Cardiac muscle cell (in vitro differentiated cells and primary cell): ENCODE measurements around the gene ZNF276. TPM values are rescaled to one million over a fixed set of nuclear protein-coding genes. Genes with fewer than 3 reads are reported as not detected.
"Not testable (repeated sequence)": the region's sequence is repeated elsewhere in the genome, so short reads cannot be mapped to it uniquely, and the experiment has no call there.

Source experiments
- DNase-seq, 2 donors: peaks; one replicate each; pipeline versions ENCODE4 v3.0.0 to v3.0.0-alpha.2; 2010 to 2017; ENCODE audit warnings: low read depth in 1 of 2, low spot score in 1 of 2
- H3K27ac ChIP-seq: fragments of 200-600 bp; sonication (generic); 2 replicates; pipeline ENCODE4 v1.5.1; 2016
- H3K27me3 ChIP-seq: fragments of 200-600 bp; sonication (generic); 2 replicates; pipeline ENCODE4 v1.6.0; 2016; ENCODE audit warnings: control low read depth
- H3K36me3 ChIP-seq: fragments of 200-600 bp; sonication (generic); 2 replicates; pipeline ENCODE4 v1.5.1; 2016; ENCODE audit warnings: control low read depth
- H3K4me1 ChIP-seq: fragments of 200-600 bp; sonication (generic); 2 replicates; pipeline ENCODE4 v1.8.1; 2017; ENCODE audit warnings: low read depth, mild to moderate bottlenecking, mixed run types
- H3K4me3 ChIP-seq: fragments of 200-600 bp; sonication (generic); 2 replicates; pipeline ENCODE4 v1.5.1; 2016; ENCODE audit warnings: mild to moderate bottlenecking
- H3K9me3 ChIP-seq: fragments of 200-600 bp; sonication (generic); 2 replicates; pipeline ENCODE4 v1.5.1; 2017; ENCODE audit warnings: low read depth, mild to moderate bottlenecking, control low read depth
- polyA plus RNA-seq: library from polyadenylated mRNA; unstranded; fragments of >200 nt; fragmentation: Nextera tagmentation; extraction: Ambion mirVana; gene quantifications from 2 replicates; pipeline ENCODE4 v1.2.1, GENCODE V29; 2016
- total RNA-seq: library from RNA; depleted of rRNA; stranded (reverse); fragments of >200 nt; gene quantifications from 2 replicates; pipeline ENCODE4 v1.2.3, GENCODE V29; 2016
- TF ChIP-seq, protein P1 (sequence below): IDR thresholded peaks from 2 replicates; pipeline ENCODE4 v1.5.1; 2012; ENCODE audit warnings: low read depth, mild to moderate bottlenecking, low read length

ZNF276 gene
- total and polyA plus RNA-seq, 2 experiments from 2014 or later, result 16.2 to 43.2 TPM

- Histone ChIP-seq H3K36me3 (peaks cover 8% of the 10 kb centered on the region), H3K27ac (no peak overlapping the region), H3K4me1 (peaks cover 5% of the 10 kb centered on the region), H3K9me3 (no peaks in the 10 kb centered on the region), H3K27me3 (no peaks in the 10 kb centered on the region), H3K4me3 (no peak overlapping the region)
- TF ChIP-seq, protein P1, sequence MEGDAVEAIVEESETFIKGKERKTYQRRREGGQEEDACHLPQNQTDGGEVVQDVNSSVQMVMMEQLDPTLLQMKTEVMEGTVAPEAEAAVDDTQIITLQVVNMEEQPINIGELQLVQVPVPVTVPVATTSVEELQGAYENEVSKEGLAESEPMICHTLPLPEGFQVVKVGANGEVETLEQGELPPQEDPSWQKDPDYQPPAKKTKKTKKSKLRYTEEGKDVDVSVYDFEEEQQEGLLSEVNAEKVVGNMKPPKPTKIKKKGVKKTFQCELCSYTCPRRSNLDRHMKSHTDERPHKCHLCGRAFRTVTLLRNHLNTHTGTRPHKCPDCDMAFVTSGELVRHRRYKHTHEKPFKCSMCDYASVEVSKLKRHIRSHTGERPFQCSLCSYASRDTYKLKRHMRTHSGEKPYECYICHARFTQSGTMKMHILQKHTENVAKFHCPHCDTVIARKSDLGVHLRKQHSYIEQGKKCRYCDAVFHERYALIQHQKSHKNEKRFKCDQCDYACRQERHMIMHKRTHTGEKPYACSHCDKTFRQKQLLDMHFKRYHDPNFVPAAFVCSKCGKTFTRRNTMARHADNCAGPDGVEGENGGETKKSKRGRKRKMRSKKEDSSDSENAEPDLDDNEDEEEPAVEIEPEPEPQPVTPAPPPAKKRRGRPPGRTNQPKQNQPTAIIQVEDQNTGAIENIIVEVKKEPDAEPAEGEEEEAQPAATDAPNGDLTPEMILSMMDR, result no peak
- DNase-seq, result no peak
Measured at GRCh38 chr16:89695086-89695874, 26.1 kb upstream of the ZNF276 start.

- Histone ChIP-seq H3K9me3 (no peaks in the 10 kb centered on the region), H3K4me3 (no peak overlapping the region), H3K27ac (no peak overlapping the region), H3K27me3 (no peaks in the 10 kb centered on the region), H3K4me1 (peaks cover 8% of the 10 kb centered on the region), H3K36me3 (peaks cover 8% of the 10 kb centered on the region)
- TF ChIP-seq, protein P1, result no peak
- no peak for DNase-seq
Measured at GRCh38 chr16:89695875-89696669, 25.3 kb upstream of the ZNF276 start.

GRCh38 chr16:89696670-89697128, 24.6 kb upstream of the ZNF276 start:
- TF ChIP-seq, protein P1, result no peak
- Histone ChIP-seq H3K36me3 (peaks cover 8% of the 10 kb centered on the region), H3K27me3 (no peaks in the 10 kb centered on the region), H3K9me3 (no peaks in the 10 kb centered on the region), H3K4me3 (no peak overlapping the region), H3K4me1 (peaks cover 8% of the 10 kb centered on the region), H3K27ac (no peak overlapping the region)
- DNase-seq, result no peak

GRCh38 chr16:89697161-89697615, 24.1 kb upstream of the ZNF276 start:
- DNase-seq, result no peak
- Histone ChIP-seq H3K36me3 (peaks cover 6% of the 10 kb centered on the region), H3K4me1 (peaks cover 8% of the 10 kb centered on the region)

GRCh38 chr16:89697616-89698331, 23.6 kb upstream of the ZNF276 start:
- no peak overlapping the region for H3K27ac ChIP-seq
- TF ChIP-seq, protein P1, result no peak
- no peaks in the 10 kb centered on the region for H3K27me3 ChIP-seq
- peaks cover 8% of the 10 kb centered on the region for H3K4me1 ChIP-seq
- peaks cover 5% of the 10 kb centered on the region for H3K36me3 ChIP-seq
- H3K4me3 ChIP-seq, result no peak overlapping the region
- DNase-seq, result no peak
- no peaks in the 10 kb centered on the region for H3K9me3 ChIP-seq

More at GRCh38 chr16:89697161-89697615, 24.1 kb upstream of the ZNF276 start:
- Histone ChIP-seq H3K4me3 (no peak overlapping the region), H3K27ac (no peak overlapping the region), H3K9me3 (no peaks in the 10 kb centered on the region), H3K27me3 (no peaks in the 10 kb centered on the region)
- TF ChIP-seq, protein P1, result no peak

GRCh38 chr16:89698717-89699116, 22.6 kb upstream of the ZNF276 start:
- H3K36me3 ChIP-seq, DNase-seq, H3K4me1 ChIP-seq: not testable (repeated sequence)

DNA sequence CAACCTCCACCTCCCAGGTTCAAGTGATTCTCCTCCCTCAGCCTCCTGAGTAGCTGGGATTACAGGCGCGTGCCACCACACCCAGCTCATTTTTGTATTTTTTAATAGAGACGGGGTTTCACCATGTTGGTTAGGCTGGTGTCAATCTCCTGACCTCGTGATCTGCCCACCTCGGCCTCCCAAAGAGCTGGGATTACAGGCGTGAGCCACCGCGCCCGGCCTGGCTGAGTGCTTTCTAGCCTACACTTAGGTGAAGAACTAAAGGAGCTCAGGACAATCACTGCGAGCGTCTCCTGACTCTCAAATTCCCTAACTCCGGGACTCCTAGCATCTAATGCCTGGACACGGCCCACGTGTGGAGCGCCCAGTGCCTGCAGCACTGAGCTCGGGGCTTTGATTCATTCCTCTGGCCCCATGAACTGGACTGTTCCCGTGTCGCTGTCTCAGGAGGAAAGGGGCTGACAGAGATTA, 21.7 kb upstream of the ZNF276 start:
- H3K27me3 ChIP-seq, H3K4me3 ChIP-seq, H3K9me3 ChIP-seq, DNase-seq, H3K36me3 ChIP-seq, H3K27ac ChIP-seq, H3K4me1 ChIP-seq: not testable (repeated sequence)

More at GRCh38 chr16:89698717-89699116, 22.6 kb upstream of the ZNF276 start:
- not testable (repeated sequence) for H3K4me3 ChIP-seq, H3K27me3 ChIP-seq, H3K9me3 ChIP-seq, H3K27ac ChIP-seq
